Forelimb muscle (tissue), 1 donor: ENCODE results near the gene TSGA10IP. TPM values are rescaled to one million over a fixed set of nuclear protein-coding genes. Genes with fewer than 3 reads are reported as not detected.

Experiments
- DNase-seq: peaks from one replicate; pipeline ENCODE4 v3.0.0-alpha.2; 2013; ENCODE audit warnings: low read depth
- polyA plus RNA-seq: library from polyadenylated mRNA; unstranded; fragments of 120-200 nt; gene quantifications from one replicate; pipeline ENCODE4 v1.2.1, GENCODE V29; 2013; ENCODE audit not compliant: insufficient read length

TSGA10IP gene
- polyA plus RNA-seq, 1 donor, result 0.25 TPM

GRCh38 chr11:66004186-66004585 lies 58.9 kb downstream of the TSGA10IP start:
- DNase-seq, result no peak

DNA sequence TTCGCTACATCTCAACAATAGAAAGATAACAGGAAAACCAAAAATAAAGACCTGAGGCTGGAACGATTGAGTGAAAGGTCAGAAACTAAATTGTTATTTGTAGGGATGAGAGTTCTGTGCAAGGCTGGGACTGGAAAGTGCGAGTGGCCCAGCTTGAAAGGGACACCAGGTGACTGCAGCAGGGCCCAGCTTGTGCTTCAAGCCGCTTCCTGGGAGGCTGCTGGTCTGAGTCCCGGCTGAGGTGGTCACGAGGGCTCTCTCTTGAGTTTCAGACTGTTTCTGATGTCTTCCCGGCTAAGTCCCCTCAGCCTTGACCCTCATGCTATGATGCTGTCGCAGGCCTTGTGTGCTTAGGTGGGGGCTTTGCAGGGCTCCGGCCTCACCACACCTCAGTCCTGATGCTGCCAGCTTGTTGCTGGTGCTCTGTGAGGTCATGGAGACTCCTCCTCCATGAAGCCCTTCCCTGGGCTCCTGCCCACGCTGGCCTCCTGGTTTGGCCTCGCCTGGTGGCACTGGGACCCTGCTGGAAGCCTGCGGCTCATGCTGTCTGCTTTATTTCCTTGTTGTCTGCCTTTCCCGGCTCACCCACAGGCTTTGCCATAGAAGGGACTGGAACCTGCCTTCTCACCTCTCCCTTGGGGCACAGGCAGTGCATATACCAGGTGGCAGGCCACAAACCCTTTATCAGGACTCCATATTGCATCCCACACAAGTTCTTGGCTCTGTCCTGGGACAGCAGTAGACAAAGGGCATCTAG lies 61.0 kb downstream of the TSGA10IP start:
- DNase-seq, result no peak

DNA sequence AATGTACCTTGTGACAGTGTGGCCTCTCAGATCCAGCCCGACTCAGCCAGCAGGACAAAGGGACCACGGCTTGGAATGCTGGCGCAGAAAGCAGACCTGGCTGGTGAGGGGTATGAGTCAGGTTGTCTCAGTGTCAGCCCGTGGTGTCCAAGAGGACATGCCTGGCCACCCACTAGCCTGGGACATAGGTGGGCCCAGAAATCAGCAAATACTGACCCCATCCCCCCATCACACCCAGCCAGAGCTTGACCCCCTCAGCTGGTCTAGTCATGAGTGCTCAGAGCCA lies 61.6 kb downstream of the TSGA10IP start:
- no peak for DNase-seq

- no peak for DNase-seq
Observed at GRCh38 chr11:66007201-66007634, 61.9 kb downstream of the TSGA10IP start.

DNA sequence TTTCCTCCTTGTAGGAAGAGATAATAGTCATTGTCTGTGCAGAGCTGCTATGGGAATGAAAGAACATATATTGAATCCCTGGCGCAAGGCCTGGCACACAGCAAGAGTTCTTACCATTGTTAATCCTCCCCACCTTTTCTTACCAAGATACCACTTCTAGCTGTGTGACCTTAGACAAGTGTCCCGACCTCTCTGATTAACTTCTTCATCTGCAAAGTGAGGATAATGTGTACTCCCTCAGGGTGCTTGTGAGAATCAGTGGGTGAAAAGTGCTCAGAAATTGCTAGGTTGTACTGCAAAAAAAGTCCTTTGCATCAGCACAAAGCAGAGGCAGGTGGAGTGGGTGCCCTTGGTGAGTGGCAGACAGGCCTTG lies 62.8 kb downstream of the TSGA10IP start:
- DNase-seq, result no peak

- DNase-seq, result no peak
Observed at GRCh38 chr11:66008468-66009101, 63.3 kb downstream of the TSGA10IP start.

Other genes starting within 250 kb of the TSGA10IP start
- 38.0 TPM for gene KAT5, start 233.2 kb upstream of the TSGA10IP start, polyA plus RNA-seq
- gene RNASEH2C, start 224.7 kb upstream of the TSGA10IP start, polyA plus RNA-seq, result 30.2 TPM
- gene AP5B1, start 164.5 kb upstream of the TSGA10IP start, polyA plus RNA-seq, result 1.5 TPM
- gene OVOL1, start 158.4 kb upstream of the TSGA10IP start, polyA plus RNA-seq, result not detected
- 1.8 TPM for gene SNX32, start 111.5 kb upstream of the TSGA10IP start, polyA plus RNA-seq
- 578 TPM for gene CFL1, start 87.3 kb upstream of the TSGA10IP start, polyA plus RNA-seq
- gene MUS81, start 85.0 kb upstream of the TSGA10IP start, polyA plus RNA-seq, result 43.9 TPM
- gene EFEMP2, start 72.7 kb upstream of the TSGA10IP start, polyA plus RNA-seq, result 82.6 TPM
- gene CTSW, start 65.6 kb upstream of the TSGA10IP start, polyA plus RNA-seq, result 1.3 TPM
- gene FIBP, start 57.0 kb upstream of the TSGA10IP start, polyA plus RNA-seq, result 55.8 TPM
- gene CCDC85B, start 54.8 kb upstream of the TSGA10IP start, polyA plus RNA-seq, result 14.7 TPM
- not detected for gene FOSL1, start 45.1 kb upstream of the TSGA10IP start, polyA plus RNA-seq
- gene C11orf68, start 26.4 kb upstream of the TSGA10IP start, polyA plus RNA-seq, result 33.1 TPM
- 74.8 TPM for gene DRAP1, start 26.1 kb upstream of the TSGA10IP start, polyA plus RNA-seq
- 36.2 TPM for gene SART1, start 16.3 kb downstream of the TSGA10IP start, polyA plus RNA-seq
- gene EIF1AD, start 56.7 kb downstream of the TSGA10IP start, polyA plus RNA-seq, result 18.5 TPM
- 218 TPM for gene BANF1, start 57.0 kb downstream of the TSGA10IP start, polyA plus RNA-seq
- not detected for gene CST6, start 66.5 kb downstream of the TSGA10IP start, polyA plus RNA-seq
- gene CATSPER1, start 81.0 kb downstream of the TSGA10IP start, polyA plus RNA-seq, result 0.27 TPM
- 0.78 TPM for gene GAL3ST3, start 103.7 kb downstream of the TSGA10IP start, polyA plus RNA-seq
- 121 TPM for gene SF3B2, start 106.9 kb downstream of the TSGA10IP start, polyA plus RNA-seq
- 28.3 TPM for gene PACS1, start 124.8 kb downstream of the TSGA10IP start, polyA plus RNA-seq